Measurements from ENCODE around the gene COMMD4. TPM values are rescaled to one million over a fixed set of nuclear protein-coding genes. Genes with fewer than 3 reads are reported as not detected.
A peak's percentile ranks its signal among the peaks of the same experiment; 100 is the strongest.
"Not testable (repeated sequence)": the region's sequence is repeated elsewhere in the genome, so short reads cannot be mapped to it uniquely, and the experiment has no call there.

Gene COMMD4
- total and polyA plus RNA-seq, 5 donors from 2014 or later: 30.3 to 68.1 (median 47.5) TPM

- no peak overlapping the region for H3K27ac ChIP-seq (ENCODE audit: insufficient read depth, low read length, poor library complexity, severe bottlenecking)
- H3K4me3 ChIP-seq (ENCODE audit: low read depth, low read length): peak overlapping the region; percentile 74
- H3K9me3 ChIP-seq (ENCODE audit: control insufficient read depth in 2 of 2, low read length in 2 of 2): no peaks in the 10 kb centered on the region
- H3K36me3 ChIP-seq (ENCODE audit: control insufficient read depth, insufficient read depth, low read length): peaks cover 3% of the 10 kb centered on the region
- Mint-ChIP-seq H3K4me3 (peak overlapping the region; percentile 87 to 97 (median 92)), H3K9me3 (peaks cover 0 to 2% (median 0%) of the 10 kb centered on the region in 7 donors), H3K36me3 (peaks cover 5% of the 10 kb centered on the region), H3K27ac (peak overlapping the region; percentile 43 to 92 (median 92)), H3K27me3 (no peaks in the 10 kb centered on the region), H3K4me1 (peaks cover 5 to 33% (median 20%) of the 10 kb centered on the region in 4 donors)
- H3K27me3 ChIP-seq (ENCODE audit: control insufficient read depth, insufficient read depth, low read length): no peaks in the 10 kb centered on the region
- H3K4me1 ChIP-seq (ENCODE audit: control insufficient read depth, insufficient read depth, low read length, poor library complexity, severe bottlenecking): peaks cover 17% of the 10 kb centered on the region
- DNase-seq (no peak), ATAC-seq (ENCODE audit: low read depth in 2 of 2) (no peak)
These were observed 554 bp upstream of the COMMD4 start for GRCh38 chr15:75335313-75335704.

GRCh38 chr15:75338661-75339240 is 2.9 kb downstream of the COMMD4 start:
- peak overlapping the region in 2 of 3 donors; percentile 43 to 69 for H3K27ac Mint-ChIP-seq
- H3K27ac ChIP-seq (ENCODE audit: insufficient read depth, low read length, poor library complexity, severe bottlenecking): no peak overlapping the region
- no peak for ATAC-seq (ENCODE audit: low read depth in 2 of 2)
- H3K9me3 ChIP-seq (ENCODE audit: control insufficient read depth in 2 of 2, low read length in 2 of 2): no peaks in the 10 kb centered on the region
- no peak overlapping the region for H3K4me3 ChIP-seq (ENCODE audit: low read depth, low read length)
- H3K4me3 Mint-ChIP-seq: peak overlapping the region in 1 of 4 donors; percentile 47
- H3K4me1 ChIP-seq (ENCODE audit: control insufficient read depth, insufficient read depth, low read length, poor library complexity, severe bottlenecking): peaks cover 17% of the 10 kb centered on the region
- H3K36me3 ChIP-seq (ENCODE audit: control insufficient read depth, insufficient read depth, low read length): peaks cover 5% of the 10 kb centered on the region
- DNase-seq: no peak
- no peaks in the 10 kb centered on the region for H3K27me3 Mint-ChIP-seq
- peaks cover 0 to 2% (median 0%) of the 10 kb centered on the region in 7 donors for H3K9me3 Mint-ChIP-seq
- no peaks in the 10 kb centered on the region for H3K27me3 ChIP-seq (ENCODE audit: control insufficient read depth, insufficient read depth, low read length)
- peaks cover 5 to 33% (median 20%) of the 10 kb centered on the region in 4 donors for H3K4me1 Mint-ChIP-seq
- H3K36me3 Mint-ChIP-seq: peaks cover 10% of the 10 kb centered on the region

GRCh38 chr15:75339531-75340240 is 3.8 kb downstream of the COMMD4 start:
- Mint-ChIP-seq H3K27me3 (no peaks in the 10 kb centered on the region), H3K9me3 (peaks cover 0 to 2% (median 0%) of the 10 kb centered on the region in 7 donors), H3K4me3 (peak overlapping the region in 2 of 4 donors; percentile 27 to 72), H3K27ac (peak overlapping the region in 1 of 3 donors; percentile 52), H3K4me1 (peaks cover 5 to 33% (median 20%) of the 10 kb centered on the region in 4 donors), H3K36me3 (peaks cover 10% of the 10 kb centered on the region)
- Histone ChIP-seq H3K4me3 (ENCODE audit: low read depth, low read length) (no peak overlapping the region), H3K36me3 (ENCODE audit: control insufficient read depth, insufficient read depth, low read length) (peaks cover 5% of the 10 kb centered on the region), H3K4me1 (ENCODE audit: control insufficient read depth, insufficient read depth, low read length, poor library complexity, severe bottlenecking) (peaks cover 17% of the 10 kb centered on the region), H3K27me3 (ENCODE audit: control insufficient read depth, insufficient read depth, low read length) (no peaks in the 10 kb centered on the region), H3K9me3 (ENCODE audit: control insufficient read depth in 2 of 2, low read length in 2 of 2) (no peaks in the 10 kb centered on the region), H3K27ac (ENCODE audit: insufficient read depth, low read length, poor library complexity, severe bottlenecking) (no peak overlapping the region)
- no peak for ATAC-seq (ENCODE audit: low read depth in 2 of 2)
- no peak for DNase-seq

DNA sequence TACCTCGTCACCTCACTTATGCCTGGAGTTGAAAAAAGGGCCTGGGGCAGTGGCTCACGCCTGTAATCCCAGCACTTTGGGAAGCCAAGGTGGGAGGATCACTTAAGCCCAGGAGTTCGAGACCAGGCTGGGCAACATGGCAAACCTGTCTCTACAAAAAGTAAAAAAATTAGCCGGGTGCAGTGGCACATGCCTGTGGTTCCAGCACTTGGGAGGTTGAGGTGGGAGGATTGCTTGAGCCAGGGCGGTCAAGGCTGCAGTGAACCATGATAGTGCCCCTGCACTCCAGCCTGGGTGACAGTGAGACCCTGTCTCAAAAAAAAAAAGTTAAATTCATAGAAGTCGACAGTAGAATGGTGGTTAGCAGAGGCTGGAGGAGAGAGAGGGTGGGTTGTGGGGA is 6.4 kb downstream of the COMMD4 start:
- peaks cover 0 to 4% (median 0%) of the 10 kb centered on the region in 7 donors for H3K9me3 Mint-ChIP-seq
- ATAC-seq (ENCODE audit: low read depth in 2 of 2): no peak
- no peaks in the 10 kb centered on the region for H3K27me3 ChIP-seq (ENCODE audit: control insufficient read depth, insufficient read depth, low read length)
- H3K36me3 ChIP-seq (ENCODE audit: control insufficient read depth, insufficient read depth, low read length): peaks cover 5% of the 10 kb centered on the region
- no peak overlapping the region for H3K27ac ChIP-seq (ENCODE audit: insufficient read depth, low read length, poor library complexity, severe bottlenecking)
- peaks cover 10% of the 10 kb centered on the region for H3K36me3 Mint-ChIP-seq
- peak overlapping the region in 1 of 3 donors; percentile 9 for H3K27ac Mint-ChIP-seq
- peaks cover 20% of the 10 kb centered on the region for H3K27me3 Mint-ChIP-seq
- no peak overlapping the region for H3K4me3 ChIP-seq (ENCODE audit: low read depth, low read length)
- DNase-seq: no peak
- H3K4me1 Mint-ChIP-seq: peaks cover 7 to 28% (median 11%) of the 10 kb centered on the region in 4 donors
- no peaks in the 10 kb centered on the region for H3K9me3 ChIP-seq (ENCODE audit: control insufficient read depth in 2 of 2, low read length in 2 of 2)
- H3K4me3 Mint-ChIP-seq: no peak overlapping the region
- H3K4me1 ChIP-seq (ENCODE audit: control insufficient read depth, insufficient read depth, low read length, poor library complexity, severe bottlenecking): peaks cover 9% of the 10 kb centered on the region

GRCh38 chr15:75343953-75344352 is 8.1 kb downstream of the COMMD4 start:
- not testable (repeated sequence) for H3K27ac ChIP-seq (ENCODE audit: insufficient read depth, low read length, poor library complexity, severe bottlenecking); H3K27ac Mint-ChIP-seq; H3K9me3 ChIP-seq (ENCODE audit: control insufficient read depth in 2 of 2, low read length in 2 of 2); H3K27me3 ChIP-seq (ENCODE audit: control insufficient read depth, insufficient read depth, low read length); DNase-seq; H3K36me3 ChIP-seq (ENCODE audit: control insufficient read depth, insufficient read depth, low read length); H3K4me3 ChIP-seq (ENCODE audit: low read depth, low read length); H3K36me3 Mint-ChIP-seq; ATAC-seq (ENCODE audit: low read depth in 2 of 2); H3K4me3 Mint-ChIP-seq; H3K9me3 Mint-ChIP-seq
- Mint-ChIP-seq H3K4me1 (peaks cover 8 to 30% (median 10%) of the 10 kb centered on the region in 4 donors), H3K27me3 (peaks cover 22% of the 10 kb centered on the region)
- peaks cover 18% of the 10 kb centered on the region for H3K4me1 ChIP-seq (ENCODE audit: control insufficient read depth, insufficient read depth, low read length, poor library complexity, severe bottlenecking)

DNA sequence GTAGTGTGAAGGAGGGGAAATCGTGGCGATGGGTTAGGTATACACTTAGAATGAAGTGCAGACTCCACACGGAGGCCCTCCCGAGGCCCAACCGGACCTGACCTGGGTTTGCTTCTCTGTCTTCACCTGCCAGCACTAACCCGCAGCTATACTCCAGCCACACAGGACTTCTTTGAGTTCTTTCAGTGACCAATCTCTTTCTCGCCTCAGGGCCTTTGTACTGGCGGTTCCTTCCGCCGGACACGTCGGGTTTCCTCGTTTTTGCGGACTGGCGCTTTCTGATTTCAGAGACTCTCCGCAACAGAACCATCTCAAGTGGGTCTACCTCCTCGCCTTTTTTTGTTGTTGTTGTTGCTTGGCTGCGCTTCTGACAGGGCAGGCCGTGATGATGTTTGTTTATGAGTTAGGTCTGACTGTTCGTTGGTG is 10.9 kb downstream of the COMMD4 start, which contains the start of gene NEIL1:
Gene NEIL1, plus strand, starts transcription at position 244 of the 426 bp plus-strand sequence. CDS start 1,867 bp downstream, outside the sequence.
- Mint-ChIP-seq H3K4me1 (peaks cover 12 to 49% (median 19%) of the 10 kb centered on the region in 4 donors), H3K27ac (peak within 1 kb of the TSS; percentile 73 to 95 (median 94)), H3K27me3 (peaks cover 28% of the 10 kb centered on the region), H3K36me3 (no peaks in the 10 kb centered on the region), H3K9me3 (peaks cover 0 to 11% (median 5%) of the 10 kb centered on the region in 7 donors), H3K4me3 (peak within 1 kb of the TSS; percentile 83 to 94 (median 88))
- no peaks in the 10 kb centered on the region for H3K36me3 ChIP-seq (ENCODE audit: control insufficient read depth, insufficient read depth, low read length)
- H3K4me3 ChIP-seq (ENCODE audit: low read depth, low read length): peak within 1 kb of the TSS; percentile 73
- H3K9me3 ChIP-seq (ENCODE audit: control insufficient read depth in 2 of 2, low read length in 2 of 2): peaks cover 0 to 18% of the 10 kb centered on the region in 2 experiments
- peaks cover 32% of the 10 kb centered on the region for H3K4me1 ChIP-seq (ENCODE audit: control insufficient read depth, insufficient read depth, low read length, poor library complexity, severe bottlenecking)
- DNase-seq: no peak
- no peaks in the 10 kb centered on the region for H3K27me3 ChIP-seq (ENCODE audit: control insufficient read depth, insufficient read depth, low read length)
- peak within 1 kb of the TSS; percentile 60 for H3K27ac ChIP-seq (ENCODE audit: insufficient read depth, low read length, poor library complexity, severe bottlenecking)
- ATAC-seq (ENCODE audit: low read depth in 2 of 2): no peak

DNA sequence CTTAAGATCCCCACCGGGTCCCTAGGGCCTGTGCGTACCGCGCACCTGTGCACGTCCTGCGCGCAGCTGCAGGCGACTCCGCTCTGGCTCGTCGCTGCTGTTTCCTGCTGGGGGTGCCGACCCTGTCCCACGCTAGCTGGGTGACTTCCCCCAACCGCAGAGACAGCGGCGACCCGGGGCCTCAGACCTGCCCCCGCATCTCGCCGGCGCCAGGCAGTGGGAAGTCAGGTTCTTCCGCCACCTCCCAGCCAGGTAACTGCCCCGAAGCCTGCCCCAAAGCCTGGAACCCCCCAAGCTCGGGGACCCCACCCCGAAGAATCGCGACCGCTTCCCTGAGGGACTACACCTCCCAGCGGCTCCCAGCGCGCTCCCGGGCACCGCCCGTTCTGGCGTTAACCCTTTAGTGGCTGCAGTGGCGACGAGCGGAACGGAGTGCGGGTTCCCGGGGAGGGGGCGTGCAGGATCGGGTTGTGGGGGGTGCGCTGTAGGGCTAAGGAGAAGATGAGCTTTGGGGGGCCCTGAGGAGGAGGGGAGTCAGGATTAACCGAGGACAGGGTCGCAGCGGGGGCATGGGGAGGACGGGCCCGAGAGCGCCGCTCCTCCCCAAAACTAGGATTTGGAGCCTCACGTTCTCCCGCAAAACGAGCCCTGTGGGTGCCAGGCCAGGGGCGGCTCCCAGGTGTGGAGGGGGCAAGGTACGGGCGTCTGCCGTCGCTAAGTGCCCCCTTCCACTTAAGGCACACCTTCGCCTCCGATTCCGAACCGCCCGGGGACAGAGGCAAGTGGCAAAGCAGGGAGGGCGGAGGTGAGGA is 11.6 kb downstream of the COMMD4 start:
- peak overlapping the region; percentile 83 to 94 (median 88) for H3K4me3 Mint-ChIP-seq
- H3K27me3 ChIP-seq (ENCODE audit: control insufficient read depth, insufficient read depth, low read length): no peaks in the 10 kb centered on the region
- peaks cover 28% of the 10 kb centered on the region for H3K27me3 Mint-ChIP-seq
- H3K4me3 ChIP-seq (ENCODE audit: low read depth, low read length): peak overlapping the region; percentile 73
- H3K27ac Mint-ChIP-seq: peak overlapping the region in 2 of 3 donors; percentile 94 to 95
- peaks cover 0 to 11% (median 5%) of the 10 kb centered on the region in 7 donors for H3K9me3 Mint-ChIP-seq
- H3K27ac ChIP-seq (ENCODE audit: insufficient read depth, low read length, poor library complexity, severe bottlenecking): peak overlapping the region; percentile 60
- H3K4me1 Mint-ChIP-seq: peaks cover 12 to 49% (median 20%) of the 10 kb centered on the region in 4 donors
- H3K4me1 ChIP-seq (ENCODE audit: control insufficient read depth, insufficient read depth, low read length, poor library complexity, severe bottlenecking): peaks cover 32% of the 10 kb centered on the region
- H3K9me3 ChIP-seq (ENCODE audit: control insufficient read depth in 2 of 2, low read length in 2 of 2): peaks cover 0 to 18% of the 10 kb centered on the region in 2 experiments
- H3K36me3 Mint-ChIP-seq: no peaks in the 10 kb centered on the region
- DNase-seq: peak; percentile 36 to 75 (median 74)
- ATAC-seq (ENCODE audit: low read depth in 2 of 2): peak; percentile 72 to 73
- no peaks in the 10 kb centered on the region for H3K36me3 ChIP-seq (ENCODE audit: control insufficient read depth, insufficient read depth, low read length)

Measured in CD4-positive, CD25-positive, alpha-beta regulatory T cell (primary cell).